ENCODE data around the gene EQTN.

Gene EQTN

DNA sequence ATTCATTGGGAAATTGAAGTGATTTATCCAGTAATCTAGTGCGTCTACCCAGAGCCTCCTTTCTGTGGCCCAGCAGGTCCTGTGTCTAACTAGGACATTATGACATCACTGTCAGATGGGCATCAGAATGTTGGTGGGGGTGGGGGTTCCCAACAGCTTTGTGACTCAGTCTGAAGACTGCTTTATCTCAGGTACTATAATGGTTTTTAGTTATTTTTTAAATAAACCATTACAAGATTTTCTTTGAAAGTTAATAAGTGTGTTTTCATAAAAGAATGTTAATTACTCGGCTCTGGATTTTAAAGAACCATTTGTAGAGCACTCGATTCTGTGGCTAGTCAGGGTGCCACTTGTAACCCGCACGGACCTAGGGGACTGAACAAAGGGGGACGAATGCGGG is at the start of gene EQTN:
TSS of gene EQTN (minus strand) at position 101 of the 400 bp plus-strand sequence. CDS start at position 6, 95 bp downstream.
- in situ Hi-C loops (cut with HindIII; ENCODE audit: low sequenced_read_pairs) = no loop called here
- no peak for DNase-seq (ENCODE audit: low read depth, low spot score)
- H3K4me3 ChIP-seq (ENCODE audit: low read depth, low read length) = no peak within 1 kb of the TSS
- no peak for TF ChIP-seq CTCF (IDR thresholded peaks at IDR 0.05; ENCODE audit: low read depth, low read length)

- in situ Hi-C loops (cut with HindIII; ENCODE audit: low sequenced_read_pairs) = no loop called here
- no peak for DNase-seq (ENCODE audit: low read depth, low spot score)
- no peak for TF ChIP-seq CTCF (IDR thresholded peaks at IDR 0.05; ENCODE audit: low read depth, low read length)
These were observed 47.8 kb upstream of the EQTN start for GRCh38 chr9:27344776-27345175.

DNA sequence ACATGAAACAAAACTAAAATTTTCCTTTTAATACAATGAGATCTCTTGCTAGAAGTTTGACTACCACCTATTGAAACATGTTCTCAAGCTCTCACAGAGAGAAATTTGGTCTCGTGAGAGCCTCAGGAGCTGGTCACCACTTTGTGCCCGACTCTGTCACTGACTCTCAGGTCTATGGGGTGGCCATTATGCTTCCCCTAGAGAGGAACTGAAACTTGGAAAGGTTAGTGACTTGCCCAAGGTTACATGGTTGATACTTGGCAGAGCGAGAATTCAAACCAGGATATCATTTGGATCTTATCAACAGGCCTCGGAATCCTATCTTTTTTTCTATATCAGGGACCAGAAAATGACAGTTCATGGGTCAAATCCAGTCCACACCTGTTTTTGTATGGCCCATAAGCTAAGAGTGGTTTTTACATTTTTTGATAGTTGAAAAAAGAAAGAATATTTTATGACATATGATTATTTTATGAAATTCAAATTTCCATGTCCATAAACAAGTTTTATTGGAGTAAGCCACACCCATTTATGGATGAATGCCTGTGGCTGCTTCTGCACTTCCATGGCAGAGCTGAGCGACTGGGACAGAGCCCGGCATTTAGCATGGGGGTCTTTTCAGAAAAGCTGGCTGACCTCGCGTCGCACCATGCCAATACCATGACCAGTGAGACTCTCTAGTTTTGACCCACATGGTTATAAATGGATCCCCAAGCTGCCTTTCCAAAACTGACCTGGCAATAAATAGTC is 44.8 kb upstream of the EQTN start:
- no peak for DNase-seq (ENCODE audit: low read depth, low spot score)
- no peak overlapping the region for H3K4me3 ChIP-seq (ENCODE audit: low read depth, low read length)
- no peak for TF ChIP-seq CTCF (IDR thresholded peaks at IDR 0.05; ENCODE audit: low read depth, low read length)
- in situ Hi-C loops (cut with HindIII; ENCODE audit: low sequenced_read_pairs) = no loop called here

More at GRCh38 chr9:27344776-27345175, 47.8 kb upstream of the EQTN start:
- H3K4me3 ChIP-seq (ENCODE audit: low read depth, low read length) = no peak overlapping the region

DNA sequence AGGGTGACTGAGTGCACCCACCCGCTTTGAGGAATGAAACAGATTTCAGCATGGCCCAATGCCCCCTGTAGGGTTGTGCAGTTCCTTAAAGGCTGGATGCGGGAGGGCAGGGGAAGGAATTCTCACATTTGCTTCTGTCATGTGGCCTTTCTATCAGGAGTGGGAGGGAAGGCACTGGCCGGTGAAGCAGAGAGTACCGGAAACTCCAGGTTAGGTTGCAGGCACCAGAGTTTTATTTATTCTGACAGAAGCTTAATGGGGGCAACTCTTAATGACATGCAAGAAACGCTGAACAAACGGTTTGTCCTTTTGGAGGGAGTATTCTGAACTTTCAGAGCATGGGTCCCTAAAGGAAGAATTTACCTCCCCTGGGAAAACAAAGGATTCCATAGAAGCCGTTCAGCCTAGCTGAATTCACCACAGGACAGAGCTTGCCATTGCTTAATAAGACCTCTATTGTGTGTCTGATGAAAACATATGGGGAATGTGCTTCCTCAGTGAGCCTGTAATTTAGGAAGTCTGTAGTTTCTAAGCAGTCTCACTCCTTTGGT is 44.1 kb upstream of the EQTN start:
- in situ Hi-C loops (cut with HindIII; ENCODE audit: low sequenced_read_pairs) = no loop called here
- DNase-seq (ENCODE audit: low read depth, low spot score) = peak; percentile 10
- TF ChIP-seq CTCF (IDR thresholded peaks at IDR 0.05; ENCODE audit: low read depth, low read length) = no peak
- no peak overlapping the region for H3K4me3 ChIP-seq (ENCODE audit: low read depth, low read length)

DNA sequence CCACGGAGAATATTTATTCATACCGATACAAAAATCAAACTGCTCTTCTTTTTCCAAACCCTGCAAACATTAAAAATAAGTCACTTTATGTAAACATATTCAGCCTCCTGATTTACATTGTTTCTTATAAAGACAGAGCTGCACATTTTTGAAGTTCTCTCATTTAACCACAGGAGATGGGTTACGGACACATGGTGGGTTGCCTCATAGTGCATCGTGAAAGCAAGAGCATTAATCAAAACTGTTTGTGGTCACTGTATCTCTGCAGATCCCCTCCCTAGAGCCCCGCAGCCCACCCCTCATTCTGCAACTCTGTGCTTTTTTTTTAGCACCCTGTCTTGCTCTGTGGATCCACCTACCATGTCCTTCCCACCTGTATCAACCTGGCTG is 43.3 kb upstream of the EQTN start:
- in situ Hi-C loops (cut with HindIII; ENCODE audit: low sequenced_read_pairs) = no loop called here
- TF ChIP-seq CTCF (IDR thresholded peaks at IDR 0.05; ENCODE audit: low read depth, low read length) = no peak
- DNase-seq (ENCODE audit: low read depth, low spot score) = no peak
- H3K4me3 ChIP-seq (ENCODE audit: low read depth, low read length) = no peak overlapping the region

GRCh38 chr9:27339661-27340284 is 42.8 kb upstream of the EQTN start:
- no peak for TF ChIP-seq CTCF (IDR thresholded peaks at IDR 0.05; ENCODE audit: low read depth, low read length)
- DNase-seq (ENCODE audit: low read depth, low spot score) = no peak
- in situ Hi-C loops (cut with HindIII; ENCODE audit: low sequenced_read_pairs) = no loop called here
- no peak overlapping the region for H3K4me3 ChIP-seq (ENCODE audit: low read depth, low read length)

Data from astrocyte of the spinal cord (primary cell).